Urinary bladder (tissue), 4 donors: ENCODE measurements around the gene KLF18. TPM values are rescaled to one million over a fixed set of nuclear protein-coding genes. Genes with fewer than 3 reads are reported as not detected.
"Not testable (repeated sequence)": the region's sequence is repeated elsewhere in the genome, so short reads cannot be mapped to it uniquely, and the experiment has no call there.

ENCODE experiments used
- DNase-seq: peaks from one replicate; pipeline ENCODE4 v3.0.0-alpha.2; 2015; ENCODE audit errors: extremely low spot score
- H3K27ac ChIP-seq: one replicate; pipeline ENCODE4 v1.5.1; 2013; ENCODE audit warnings: low read depth, mild to moderate bottlenecking, moderate library complexity
- H3K36me3 ChIP-seq: one replicate; pipeline ENCODE4 v1.6.1; 2013; ENCODE audit warnings: mild to moderate bottlenecking, moderate library complexity; ENCODE audit not compliant: insufficient read depth
- H3K4me1 ChIP-seq: one replicate; pipeline ENCODE4 v1.6.1; 2013; ENCODE audit warnings: mild to moderate bottlenecking, moderate library complexity; ENCODE audit not compliant: insufficient read depth
- H3K4me3 ChIP-seq: one replicate; pipeline ENCODE4 v1.5.1; 2013; ENCODE audit warnings: low read depth, low read length
- WGBS: extraction: QIAGEN DNeasy Blood & Tissue Kit; methylation state at CpG from one replicate; pipeline ENCODE4 v1.1.7; 2013; 5-methylcytosine and 5-hydroxymethylcytosine counted together
- polyA plus RNA-seq: library from polyadenylated mRNA; stranded (reverse); fragments of 200-250 nt; gene quantifications from one replicate; pipeline ENCODE4 v1.2.3, GENCODE V29; 2013
- total RNA-seq: library from RNA; depleted of rRNA; stranded (reverse); fragments of >200 nt; gene quantifications from one replicate; pipeline ENCODE4 v1.2.3, GENCODE V29; 2014
- donor health status: healthy with polysubstance abuse.
- donor health status: healthy.

The KLF18 gene
- total and polyA plus RNA-seq, 2 donors, result not detected

DNA sequence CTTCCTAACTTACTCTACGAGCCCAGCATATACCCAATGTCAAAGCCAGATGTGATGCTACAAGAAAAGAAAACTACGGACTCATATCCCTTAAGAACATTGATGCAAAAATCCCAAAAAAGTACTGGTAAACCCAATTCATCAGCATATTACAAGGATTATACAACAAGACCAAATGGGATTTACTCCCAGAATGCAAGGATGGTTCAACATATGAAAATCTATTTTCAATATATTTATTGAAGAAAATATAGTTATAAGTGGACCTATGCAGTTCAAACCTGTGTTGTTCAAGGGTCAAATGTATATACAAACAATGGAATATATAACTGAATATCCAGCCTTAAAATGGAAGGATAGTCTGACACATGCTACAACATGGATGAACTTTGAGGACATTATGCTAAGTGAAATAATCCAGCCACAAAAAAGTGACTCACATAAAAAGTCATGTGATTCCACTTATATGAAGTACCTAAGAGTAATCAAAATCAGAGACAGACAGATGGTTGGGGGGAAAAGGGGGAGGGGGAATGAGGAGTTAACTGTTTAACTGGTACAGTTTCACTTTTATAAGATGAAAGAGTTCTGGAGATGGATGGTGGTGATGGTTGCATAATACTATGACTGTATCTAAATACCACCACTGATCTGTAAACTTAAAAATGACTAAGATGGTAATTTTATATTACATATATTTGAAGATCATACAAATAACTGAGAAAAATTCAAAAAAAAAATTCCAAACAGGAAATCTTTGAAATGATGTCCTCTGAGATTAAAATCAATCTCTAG lies 3.7 kb upstream of the KLF18 start:
- H3K27ac ChIP-seq, result no peak overlapping the region

GRCh38 chr1:44139565-44139964 lies 1.9 kb downstream of the KLF18 start:
- H3K4me3 ChIP-seq, H3K27ac ChIP-seq, H3K4me1 ChIP-seq, H3K36me3 ChIP-seq, DNase-seq: not testable (repeated sequence)
- WGBS, result 91% methylated on average over 8 of the region's 8 CpGs

More for the DNA sequence above, 3.7 kb upstream of the KLF18 start:
- Histone ChIP-seq H3K4me3 (no peak overlapping the region), H3K4me1 (no peaks in the 10 kb centered on the region), H3K36me3 (no peaks in the 10 kb centered on the region)
- DNase-seq, result no peak
- WGBS, result 94% methylated on average over 2 of the region's 2 CpGs

- Histone ChIP-seq H3K4me3 (no peak overlapping the region), H3K36me3 (no peaks in the 10 kb centered on the region), H3K4me1 (no peaks in the 10 kb centered on the region), H3K27ac (no peak overlapping the region)
- DNase-seq, result no peak
- WGBS, result 92% methylated on average over 3 of the region's 3 CpGs
Observed at GRCh38 chr1:44138239-44138638, 3.2 kb downstream of the KLF18 start.

- no peaks in the 10 kb centered on the region for H3K4me1 ChIP-seq
- no peak overlapping the region for H3K4me3 ChIP-seq
- H3K27ac ChIP-seq, result no peak overlapping the region
- 49% methylated on average over 2 of the region's 2 CpGs for WGBS
- no peaks in the 10 kb centered on the region for H3K36me3 ChIP-seq
- DNase-seq, result peak; percentile 67
Observed at GRCh38 chr1:44135886-44136285, 5.5 kb downstream of the KLF18 start.

DNA sequence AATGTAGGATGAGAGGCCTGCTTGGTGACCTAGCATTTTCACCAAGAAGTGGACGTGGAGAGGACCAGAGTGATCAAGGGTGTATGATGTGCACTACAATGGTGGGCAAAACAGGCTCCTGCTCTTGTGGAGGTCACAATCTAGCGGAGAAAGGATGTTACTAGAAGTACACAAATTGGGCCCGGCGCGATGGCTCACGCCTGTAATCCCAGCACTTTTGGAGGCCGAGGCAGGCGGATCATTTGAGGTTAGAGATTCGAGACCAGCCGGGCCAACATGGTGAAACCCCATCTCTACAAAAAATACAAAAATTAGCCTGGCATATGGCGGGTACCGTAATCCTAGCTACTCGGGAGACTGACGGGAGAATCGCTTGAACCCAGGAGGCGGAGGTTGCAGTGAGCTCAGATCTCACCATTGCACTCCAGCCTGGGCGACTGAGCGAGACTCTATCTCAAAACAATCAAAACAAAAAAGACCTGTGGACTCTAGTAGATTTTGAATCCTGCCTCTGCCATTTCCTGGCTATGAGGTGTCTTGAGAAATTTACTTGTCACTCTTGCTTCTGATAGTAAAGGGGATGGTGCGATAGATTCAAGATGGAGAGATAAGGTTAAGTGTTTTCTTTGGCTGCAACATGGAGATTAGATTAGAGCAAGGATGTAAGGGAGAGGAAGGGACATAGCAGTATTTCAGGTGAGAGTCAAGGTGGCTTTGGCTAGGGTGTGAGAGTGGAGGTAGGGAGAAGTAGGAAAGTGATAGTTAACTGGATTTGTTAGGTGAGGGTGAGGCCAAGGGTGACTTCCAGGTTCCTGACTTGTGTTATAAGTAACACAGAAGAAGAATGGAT lies 7.1 kb downstream of the KLF18 start:
- Histone ChIP-seq H3K4me1 (no peaks in the 10 kb centered on the region), H3K36me3 (no peaks in the 10 kb centered on the region), H3K27ac (no peak overlapping the region), H3K4me3 (no peak overlapping the region)
- 94% methylated on average over 19 of the region's 19 CpGs for WGBS
- DNase-seq, result no peak

DNA sequence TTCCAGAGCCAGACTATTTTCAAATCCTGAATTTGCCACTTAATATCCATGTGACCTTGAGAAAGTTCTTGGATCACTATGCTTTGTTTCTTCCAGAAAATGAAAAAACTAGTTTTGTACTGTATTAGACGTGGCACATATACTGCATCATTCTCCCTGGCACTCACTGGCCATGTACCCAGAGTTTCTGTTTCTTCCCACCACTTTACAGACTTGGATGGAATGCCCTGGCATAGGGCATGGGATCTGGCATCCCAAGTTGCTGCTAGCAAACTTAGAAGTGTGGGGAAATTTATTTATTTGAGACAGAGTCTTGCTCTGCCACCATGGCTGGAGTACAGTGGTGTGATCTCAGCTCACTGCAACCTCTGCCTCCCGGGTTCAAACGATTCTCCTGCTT lies 10.0 kb downstream of the KLF18 start:
- Histone ChIP-seq H3K27ac (no peak overlapping the region), H3K4me1 (no peaks in the 10 kb centered on the region), H3K4me3 (no peak overlapping the region), H3K36me3 (no peaks in the 10 kb centered on the region)
- DNase-seq, result no peak
- WGBS, result 75% methylated on average over 3 of the region's 3 CpGs

GRCh38 chr1:44129616-44130500 lies 11.6 kb downstream of the KLF18 start:
- WGBS, result 92% methylated on average over 16 of the region's 16 CpGs

GRCh38 chr1:44120398-44120949 lies 21.0 kb downstream of the KLF18 start:
- H3K4me1 ChIP-seq, result no peaks in the 10 kb centered on the region
- no peak overlapping the region for H3K27ac ChIP-seq
- no peak overlapping the region for H3K4me3 ChIP-seq
- H3K36me3 ChIP-seq, result no peaks in the 10 kb centered on the region
- 75% methylated on average over 5 of the region's 5 CpGs for WGBS
- DNase-seq, result no peak

More at GRCh38 chr1:44129616-44130500, 11.6 kb downstream of the KLF18 start:
- Histone ChIP-seq H3K27ac (no peak overlapping the region), H3K36me3 (no peaks in the 10 kb centered on the region), H3K4me3 (no peak overlapping the region), H3K4me1 (no peaks in the 10 kb centered on the region)
- DNase-seq, result no peak

- Histone ChIP-seq H3K4me3 (no peak overlapping the region), H3K4me1 (no peaks in the 10 kb centered on the region), H3K36me3 (no peaks in the 10 kb centered on the region), H3K27ac (no peak overlapping the region)
- 86% methylated on average over 6 of the region's 6 CpGs for WGBS
- no peak for DNase-seq
Observed at GRCh38 chr1:44119525-44119924, 21.9 kb downstream of the KLF18 start.

DNA sequence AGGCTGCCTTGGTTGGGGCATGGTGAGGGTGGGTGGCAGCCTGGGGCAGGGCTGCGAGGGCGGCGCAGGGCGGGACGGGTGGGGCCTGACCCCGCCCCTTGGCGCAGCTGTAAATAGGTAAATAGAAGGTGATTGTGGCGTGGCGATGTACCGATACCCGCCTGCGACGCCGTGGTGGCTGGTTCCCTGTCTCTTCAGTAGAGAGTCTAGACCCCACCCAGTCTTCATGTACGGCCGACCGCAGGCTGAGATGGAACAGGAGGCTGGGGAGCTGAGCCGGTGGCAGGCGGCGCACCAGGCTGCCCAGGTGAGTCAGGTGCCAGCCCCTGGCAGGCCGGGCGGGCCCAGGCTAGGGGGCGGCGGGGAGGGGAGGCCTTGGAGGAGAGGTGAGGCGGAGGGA lies 22.7 kb downstream of the KLF18 start, which contains the start of gene KLF17:
Gene KLF17, plus strand, starts transcription at position 140 of the 400 bp plus-strand sequence. Its CDS starts 87 bp downstream, at position 227.
- Histone ChIP-seq H3K4me1 (no peaks in the 10 kb centered on the region), H3K4me3 (no peak within 1 kb of the TSS), H3K27ac (no peak within 1 kb of the TSS), H3K36me3 (no peaks in the 10 kb centered on the region)
- WGBS, result 98% methylated on average over 25 of the region's 25 CpGs
- no peak for DNase-seq

DNA sequence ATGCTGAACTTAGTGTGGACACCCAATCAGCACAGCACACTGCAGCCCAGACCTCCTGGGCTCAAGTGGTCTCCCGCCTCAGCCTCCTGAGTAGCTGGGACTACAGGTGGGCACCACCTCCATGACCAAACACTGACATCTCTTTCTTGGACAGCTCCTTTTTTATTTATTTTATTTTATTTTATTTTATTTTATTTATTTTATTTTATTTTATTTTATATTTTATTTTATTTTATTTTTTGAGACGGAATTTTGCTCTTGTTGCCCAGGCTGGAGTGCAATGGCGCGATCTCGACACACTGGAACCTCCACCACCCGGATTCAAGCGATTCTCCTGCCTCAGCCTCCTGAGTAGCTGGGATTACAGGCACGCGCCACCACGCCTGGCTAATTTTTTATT lies 24.2 kb downstream of the KLF18 start:
- DNase-seq, H3K4me3 ChIP-seq, H3K4me1 ChIP-seq, H3K27ac ChIP-seq, H3K36me3 ChIP-seq: not testable (repeated sequence)
- WGBS, result 97% methylated on average over 10 of the region's 10 CpGs

DNA sequence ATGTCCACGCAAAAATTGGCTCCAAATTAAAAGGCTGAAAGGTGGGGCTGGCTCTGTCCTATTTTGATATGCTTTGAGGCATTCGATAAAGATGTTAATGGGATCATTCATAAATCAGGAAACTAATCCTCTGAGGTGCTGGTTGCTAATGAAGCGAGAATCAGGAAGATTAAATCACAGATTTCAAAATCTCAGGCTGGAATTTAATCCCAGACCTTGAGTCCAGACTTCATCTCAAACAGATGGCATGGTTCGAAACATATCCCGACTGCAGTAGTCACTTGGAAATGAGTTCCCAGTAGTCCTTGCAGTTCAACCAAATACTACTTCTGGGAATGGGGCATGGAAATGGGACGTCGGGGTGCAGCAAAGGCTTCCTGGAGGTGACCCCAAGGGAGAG lies 27.3 kb downstream of the KLF18 start:
- H3K36me3 ChIP-seq, result no peaks in the 10 kb centered on the region
- no peaks in the 10 kb centered on the region for H3K4me1 ChIP-seq
- H3K27ac ChIP-seq, result no peak overlapping the region
- H3K4me3 ChIP-seq, result no peak overlapping the region
- 83% methylated on average over 7 of the region's 7 CpGs for WGBS
- no peak for DNase-seq

DNA sequence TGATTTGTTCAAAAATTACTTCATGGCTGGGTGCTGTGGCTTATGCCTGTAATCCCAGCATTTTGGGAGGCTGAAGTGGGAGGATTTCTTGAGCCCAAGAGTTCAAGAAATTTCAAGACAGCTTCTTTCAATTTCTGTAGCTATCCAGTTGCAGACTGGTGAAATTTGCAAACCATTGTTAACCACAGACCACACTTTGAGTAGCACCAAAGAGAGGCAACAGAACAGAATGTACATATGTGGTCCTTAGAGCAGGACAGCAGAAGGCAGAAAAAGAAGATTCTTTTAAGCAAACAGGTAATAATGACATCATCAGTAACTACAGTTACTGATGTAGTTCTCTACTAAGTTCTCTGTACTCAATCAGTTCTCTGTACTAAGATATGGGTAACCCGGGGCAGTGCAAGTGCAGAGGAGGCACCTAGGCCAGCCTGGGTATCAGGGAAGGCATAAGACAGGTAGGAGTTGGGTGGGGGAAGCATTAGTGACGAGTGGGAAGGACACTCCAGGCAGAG lies 28.3 kb downstream of the KLF18 start:
- no peak for DNase-seq
- 77% methylated on average over 2 of the region's 2 CpGs for WGBS
- Histone ChIP-seq H3K36me3 (no peaks in the 10 kb centered on the region), H3K4me1 (no peaks in the 10 kb centered on the region), H3K4me3 (no peak overlapping the region), H3K27ac (no peak overlapping the region)
